Right renal cortex interstitium (tissue), 3 donors: ENCODE data around the gene HAPLN2. TPM values are rescaled to one million over a fixed set of nuclear protein-coding genes. Genes with fewer than 3 reads are reported as not detected.

Experiments
- DNase-seq, 3 donors: peaks; one replicate each; pipeline ENCODE4 v3.0.0-alpha.2; 2013; ENCODE audit warnings: low read depth in 3 of 3, low spot score in 2 of 3
- polyA plus RNA-seq, 3 donors: library from polyadenylated mRNA; unstranded; fragments of 120-200 nt; gene quantifications; one replicate each; pipeline ENCODE4 v1.2.1, GENCODE V29; 2013; ENCODE audit not compliant: insufficient read length in 3 of 3

The HAPLN2 gene
- polyA plus RNA-seq, 3 donors = 0.13 to 0.32 TPM; not detected in 1

- peak in 2 of 3 donors; percentile 85 to 93 for DNase-seq
Measured at GRCh38 chr1:156659988-156660751, 41.0 kb downstream of the HAPLN2 start.

- DNase-seq = no peak
Measured at GRCh38 chr1:156660752-156661112, 41.5 kb downstream of the HAPLN2 start.

GRCh38 chr1:156662005-156662799 lies 43.0 kb downstream of the HAPLN2 start:
- DNase-seq = no peak

- no peak for DNase-seq
Measured at GRCh38 chr1:156662800-156663055, 43.5 kb downstream of the HAPLN2 start.

- no peak for DNase-seq
Measured at GRCh38 chr1:156663178-156663577, 44.0 kb downstream of the HAPLN2 start.

GRCh38 chr1:156664046-156664766 lies 45.0 kb downstream of the HAPLN2 start:
- DNase-seq = no peak

GRCh38 chr1:156664767-156665411 lies 45.7 kb downstream of the HAPLN2 start:
- no peak for DNase-seq

GRCh38 chr1:156665539-156665938 lies 46.3 kb downstream of the HAPLN2 start:
- no peak for DNase-seq

GRCh38 chr1:156666862-156667609 lies 47.8 kb downstream of the HAPLN2 start:
- no peak for DNase-seq

GRCh38 chr1:156667610-156667967 lies 48.4 kb downstream of the HAPLN2 start:
- DNase-seq = no peak

- no peak for DNase-seq
Measured at GRCh38 chr1:156667968-156668709, 48.9 kb downstream of the HAPLN2 start.

GRCh38 chr1:156668801-156669637 lies 49.8 kb downstream of the HAPLN2 start:
- DNase-seq = no peak

- no peak for DNase-seq
Measured at GRCh38 chr1:156669794-156670193, 50.6 kb downstream of the HAPLN2 start.

- no peak for DNase-seq
Measured at GRCh38 chr1:156670359-156670758, 51.1 kb downstream of the HAPLN2 start.

GRCh38 chr1:156670791-156671190 lies 51.6 kb downstream of the HAPLN2 start:
- DNase-seq = no peak

GRCh38 chr1:156671804-156672203 lies 52.6 kb downstream of the HAPLN2 start:
- no peak for DNase-seq

- no peak for DNase-seq
Measured at GRCh38 chr1:156673387-156674121, 54.3 kb downstream of the HAPLN2 start.
